ENCODE results near the gene GALNT18. TPM values are rescaled to one million over a fixed set of nuclear protein-coding genes. Genes with fewer than 3 reads are reported as not detected.

The GALNT18 gene
- total RNA-seq, 1 experiment from 2014 or later = 9.2 TPM

GRCh38 chr11:11445441-11446185, 176.2 kb downstream of the GALNT18 start:
- Mint-ChIP-seq H3K9me3 (ENCODE audit: low read depth, unreplicated experiment) (no peaks in the 10 kb centered on the region), H3K4me1 (ENCODE audit: low read depth, unreplicated experiment) (peaks cover 50% of the 10 kb centered on the region), H3K27ac (ENCODE audit: unreplicated experiment) (no peak overlapping the region), H3K27me3 (ENCODE audit: unreplicated experiment) (no peaks in the 10 kb centered on the region), H3K36me3 (ENCODE audit: insufficient read depth, unreplicated experiment) (no peaks in the 10 kb centered on the region), H3K4me3 (ENCODE audit: low read depth, unreplicated experiment) (no peak overlapping the region)
- CTCF ChIA-PET = interaction anchor here (0.6 kb wide), 2 partner anchors 111 to 614 kb away, joined by 3 to 4 read pairs; no protein-coding TSS in a partner anchor
- intact Hi-C loops (cut with micrococcal nuclease; ENCODE audit: unreplicated experiment) = no loop called here
- BruUV-seq (replicated peaks) = no TSS peak
- DNase-seq = no peak
- TF ChIP-seq, protein P1, sequence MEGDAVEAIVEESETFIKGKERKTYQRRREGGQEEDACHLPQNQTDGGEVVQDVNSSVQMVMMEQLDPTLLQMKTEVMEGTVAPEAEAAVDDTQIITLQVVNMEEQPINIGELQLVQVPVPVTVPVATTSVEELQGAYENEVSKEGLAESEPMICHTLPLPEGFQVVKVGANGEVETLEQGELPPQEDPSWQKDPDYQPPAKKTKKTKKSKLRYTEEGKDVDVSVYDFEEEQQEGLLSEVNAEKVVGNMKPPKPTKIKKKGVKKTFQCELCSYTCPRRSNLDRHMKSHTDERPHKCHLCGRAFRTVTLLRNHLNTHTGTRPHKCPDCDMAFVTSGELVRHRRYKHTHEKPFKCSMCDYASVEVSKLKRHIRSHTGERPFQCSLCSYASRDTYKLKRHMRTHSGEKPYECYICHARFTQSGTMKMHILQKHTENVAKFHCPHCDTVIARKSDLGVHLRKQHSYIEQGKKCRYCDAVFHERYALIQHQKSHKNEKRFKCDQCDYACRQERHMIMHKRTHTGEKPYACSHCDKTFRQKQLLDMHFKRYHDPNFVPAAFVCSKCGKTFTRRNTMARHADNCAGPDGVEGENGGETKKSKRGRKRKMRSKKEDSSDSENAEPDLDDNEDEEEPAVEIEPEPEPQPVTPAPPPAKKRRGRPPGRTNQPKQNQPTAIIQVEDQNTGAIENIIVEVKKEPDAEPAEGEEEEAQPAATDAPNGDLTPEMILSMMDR (IDR thresholded peaks at IDR 0.05; ENCODE audit: unreplicated experiment) = no peak

DNA sequence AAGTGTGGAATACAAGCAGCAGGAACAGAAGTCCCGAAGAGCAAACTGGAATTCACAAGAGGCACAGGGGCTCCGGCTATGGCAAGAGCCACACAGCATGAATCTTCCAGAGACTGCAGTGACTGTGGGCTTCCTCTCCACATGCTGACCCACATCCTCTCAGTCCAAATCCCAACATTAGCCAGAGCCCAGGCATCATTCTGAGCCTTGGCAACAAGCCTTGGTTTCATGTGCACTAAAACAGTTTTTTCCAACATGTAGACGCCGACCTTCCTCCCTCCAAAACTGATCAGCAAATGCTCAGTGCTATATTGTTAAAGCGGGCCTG, 177.0 kb downstream of the GALNT18 start:
- TF ChIP-seq, protein P1 (IDR thresholded peaks at IDR 0.05; ENCODE audit: unreplicated experiment) = no peak
- DNase-seq = no peak
- H3K9me3 Mint-ChIP-seq (ENCODE audit: low read depth, unreplicated experiment) = no peaks in the 10 kb centered on the region
- no peaks in the 10 kb centered on the region for H3K36me3 Mint-ChIP-seq (ENCODE audit: insufficient read depth, unreplicated experiment)
- no peak overlapping the region for H3K27ac Mint-ChIP-seq (ENCODE audit: unreplicated experiment)
- no peaks in the 10 kb centered on the region for H3K27me3 Mint-ChIP-seq (ENCODE audit: unreplicated experiment)
- intact Hi-C loops (cut with micrococcal nuclease; ENCODE audit: unreplicated experiment) = no loop called here
- CTCF ChIA-PET = no interaction called here
- peaks cover 48% of the 10 kb centered on the region for H3K4me1 Mint-ChIP-seq (ENCODE audit: low read depth, unreplicated experiment)
- BruUV-seq (replicated peaks) = no TSS peak
- no peak overlapping the region for H3K4me3 Mint-ChIP-seq (ENCODE audit: low read depth, unreplicated experiment)

GRCh38 chr11:11444027-11444803, 177.6 kb downstream of the GALNT18 start:
- CTCF ChIA-PET = no interaction called here
- no peak overlapping the region for H3K27ac Mint-ChIP-seq (ENCODE audit: unreplicated experiment)
- DNase-seq = no peak
- H3K9me3 Mint-ChIP-seq (ENCODE audit: low read depth, unreplicated experiment) = no peaks in the 10 kb centered on the region
- peaks cover 45% of the 10 kb centered on the region for H3K4me1 Mint-ChIP-seq (ENCODE audit: low read depth, unreplicated experiment)
- H3K4me3 Mint-ChIP-seq (ENCODE audit: low read depth, unreplicated experiment) = no peak overlapping the region
- intact Hi-C loops (cut with micrococcal nuclease; ENCODE audit: unreplicated experiment) = no loop called here
- TF ChIP-seq, protein P1 (IDR thresholded peaks at IDR 0.05; ENCODE audit: unreplicated experiment) = no peak
- no peaks in the 10 kb centered on the region for H3K27me3 Mint-ChIP-seq (ENCODE audit: unreplicated experiment)
- no peaks in the 10 kb centered on the region for H3K36me3 Mint-ChIP-seq (ENCODE audit: insufficient read depth, unreplicated experiment)
- BruUV-seq (replicated peaks) = no TSS peak

GRCh38 chr11:11442791-11443190, 179.0 kb downstream of the GALNT18 start:
- BruUV-seq (replicated peaks) = no TSS peak
- DNase-seq = no peak
- TF ChIP-seq, protein P1 (IDR thresholded peaks at IDR 0.05; ENCODE audit: unreplicated experiment) = no peak
- no peak overlapping the region for H3K4me3 Mint-ChIP-seq (ENCODE audit: low read depth, unreplicated experiment)
- H3K9me3 Mint-ChIP-seq (ENCODE audit: low read depth, unreplicated experiment) = no peaks in the 10 kb centered on the region
- peak overlapping the region; percentile 53 for H3K27ac Mint-ChIP-seq (ENCODE audit: unreplicated experiment)
- CTCF ChIA-PET = no interaction called here
- no peaks in the 10 kb centered on the region for H3K27me3 Mint-ChIP-seq (ENCODE audit: unreplicated experiment)
- H3K36me3 Mint-ChIP-seq (ENCODE audit: insufficient read depth, unreplicated experiment) = no peaks in the 10 kb centered on the region
- peaks cover 42% of the 10 kb centered on the region for H3K4me1 Mint-ChIP-seq (ENCODE audit: low read depth, unreplicated experiment)
- intact Hi-C loops (cut with micrococcal nuclease; ENCODE audit: unreplicated experiment) = no loop called here

Data from Calu3 (cell line).